Mucosa of descending colon (tissue), 3 donors: ENCODE measurements around the gene ASB6. TPM values are rescaled to one million over a fixed set of nuclear protein-coding genes. Genes with fewer than 3 reads are reported as not detected.

Source experiments
- ATAC-seq: fragments of 200-7000 bp; cut with Tn5 transposase; one replicate; pipeline ENCODE4 v1.9.1; 2020; ENCODE audit warnings: mild to moderate bottlenecking, moderate library complexity
- DNase-seq, 3 donors: peaks; one replicate each; pipeline ENCODE4 v3.0.0-alpha.2; 2020
- H3K36me3 ChIP-seq: fragments of 200-600 bp; one replicate; pipeline ENCODE4 v1.8.0; 2021; ENCODE audit warnings: low read depth, mild to moderate bottlenecking
- H3K4me1 ChIP-seq: fragments of 200-600 bp; one replicate; pipeline ENCODE4 v1.8.0; 2021; ENCODE audit warnings: low read depth, mild to moderate bottlenecking
- H3K4me3 ChIP-seq: fragments of 200-600 bp; one replicate; pipeline ENCODE4 v1.8.0; 2021; ENCODE audit warnings: mild to moderate bottlenecking
- H3K9me3 ChIP-seq: fragments of 200-600 bp; one replicate; pipeline ENCODE4 v1.8.0; 2021; ENCODE audit warnings: mild to moderate bottlenecking
- intact Hi-C, 2 donors: fragments of 100-400 bp; cut with DNase I in 1 of 2; cut with micrococcal nuclease in 1 of 2; formaldehyde crosslinking; loops; one replicate each; pipeline versions ENCODE4 v1.11.0 to v1.11.1; 2022; cut with DNase I, micrococcal nuclease
- total RNA-seq, 3 donors: library from RNA; stranded (reverse); fragmentation: NEBNext Ultra II Directional in 2 of 3; extraction: Animal tissue kit (Norgen Biotek cat#: 25700) in 2 of 3; gene quantifications; one replicate each; pipeline versions ENCODE4 v1.2.1 to v1.2.4, GENCODE V29; 2021 to 2023
- TF ChIP-seq, protein P1 (sequence below): fragments of 200-600 bp; IDR thresholded peaks from one replicate; pipeline ENCODE4 v1.8.0; 2022; ENCODE audit warnings: antibody characterized with exemption, mild to moderate bottlenecking
- donor health status: DM: no; HTN: no; CAD: no; lungs with moderate emphysema.
- donor health status: DM: no; HTN: no; CAD: no.
- donor health status: DM: no; HTN: yes; CAD: no.

ASB6 gene
- total RNA-seq, 3 donors from 2014 or later = 16.1 to 21.3 (median 17.5) TPM

DNA sequence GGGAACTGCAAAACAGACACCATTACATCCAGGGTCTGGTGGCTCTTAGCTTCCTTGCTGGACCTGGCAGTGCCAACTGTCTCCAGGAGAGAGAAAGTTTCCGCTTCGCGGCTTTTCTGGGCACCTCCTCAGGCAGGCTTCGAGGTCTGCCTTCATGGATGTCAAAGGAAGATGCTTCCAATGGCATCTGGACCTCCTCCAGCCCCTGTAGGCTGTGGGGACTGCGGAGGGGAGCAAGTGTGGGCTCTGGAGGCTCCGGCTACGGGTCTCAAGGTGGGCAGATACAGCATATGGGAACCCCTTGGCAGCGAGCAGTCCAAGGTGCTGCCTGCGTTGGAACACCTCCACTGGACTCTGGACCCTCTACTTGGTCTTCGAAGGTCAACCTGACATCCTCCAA, 27.0 kb downstream of the ASB6 start:
- no peaks in the 10 kb centered on the region for H3K36me3 ChIP-seq
- intact Hi-C loops = loop anchor here (5.0 kb wide), 3 partner anchors 438 to 483 kb away; partner anchors contain the start of gene IER5L (in 1 of the 2)
- ATAC-seq (no peak), DNase-seq (peak in 1 of 3 donors; percentile 23)
- H3K4me1 ChIP-seq = peaks cover 6% of the 10 kb centered on the region
- TF ChIP-seq, protein P1, sequence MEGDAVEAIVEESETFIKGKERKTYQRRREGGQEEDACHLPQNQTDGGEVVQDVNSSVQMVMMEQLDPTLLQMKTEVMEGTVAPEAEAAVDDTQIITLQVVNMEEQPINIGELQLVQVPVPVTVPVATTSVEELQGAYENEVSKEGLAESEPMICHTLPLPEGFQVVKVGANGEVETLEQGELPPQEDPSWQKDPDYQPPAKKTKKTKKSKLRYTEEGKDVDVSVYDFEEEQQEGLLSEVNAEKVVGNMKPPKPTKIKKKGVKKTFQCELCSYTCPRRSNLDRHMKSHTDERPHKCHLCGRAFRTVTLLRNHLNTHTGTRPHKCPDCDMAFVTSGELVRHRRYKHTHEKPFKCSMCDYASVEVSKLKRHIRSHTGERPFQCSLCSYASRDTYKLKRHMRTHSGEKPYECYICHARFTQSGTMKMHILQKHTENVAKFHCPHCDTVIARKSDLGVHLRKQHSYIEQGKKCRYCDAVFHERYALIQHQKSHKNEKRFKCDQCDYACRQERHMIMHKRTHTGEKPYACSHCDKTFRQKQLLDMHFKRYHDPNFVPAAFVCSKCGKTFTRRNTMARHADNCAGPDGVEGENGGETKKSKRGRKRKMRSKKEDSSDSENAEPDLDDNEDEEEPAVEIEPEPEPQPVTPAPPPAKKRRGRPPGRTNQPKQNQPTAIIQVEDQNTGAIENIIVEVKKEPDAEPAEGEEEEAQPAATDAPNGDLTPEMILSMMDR = no peak
- H3K4me3 ChIP-seq = no peak overlapping the region
- H3K9me3 ChIP-seq = no peaks in the 10 kb centered on the region

DNA sequence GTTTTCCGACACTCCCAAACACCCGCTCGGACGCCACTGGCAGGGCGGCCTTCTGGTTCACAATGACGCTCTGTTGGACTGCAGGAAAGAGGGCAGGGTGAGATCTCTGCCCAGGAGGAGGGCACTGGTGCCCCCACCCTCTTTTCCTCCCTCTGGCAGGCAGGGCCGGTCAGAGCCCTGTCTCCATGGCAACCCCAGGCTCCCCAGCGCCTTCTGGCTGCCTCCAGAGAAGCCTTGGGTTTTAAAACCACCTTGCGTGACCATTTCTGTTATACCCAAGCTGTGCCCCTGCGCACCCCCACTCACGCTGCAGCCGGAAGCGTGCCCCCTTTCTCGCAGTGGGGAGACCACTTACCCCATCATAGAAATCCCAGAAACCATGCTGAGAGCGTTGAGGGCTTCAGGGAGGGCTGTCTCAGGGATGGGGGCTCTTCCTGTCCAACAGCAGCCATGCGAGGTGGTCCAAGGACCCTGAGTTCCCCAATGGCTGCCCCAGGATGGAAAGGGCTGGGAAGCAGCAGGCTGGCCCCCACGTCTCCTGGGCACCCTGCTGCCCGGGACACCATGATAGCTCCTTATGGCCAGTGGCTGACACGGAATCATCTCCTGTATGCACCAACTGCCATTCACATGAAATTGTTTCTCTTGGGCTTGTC, 28.3 kb downstream of the ASB6 start:
- intact Hi-C loops = loop anchor here (5.0 kb wide), 3 partner anchors 436 to 481 kb away; partner anchors contain the start of gene IER5L (in 1 of the 2)
- Histone ChIP-seq H3K36me3 (no peaks in the 10 kb centered on the region), H3K9me3 (no peaks in the 10 kb centered on the region), H3K4me3 (no peak overlapping the region), H3K4me1 (peaks cover 11% of the 10 kb centered on the region)
- peak in 1 of 3 donors; percentile 48 for DNase-seq
- TF ChIP-seq, protein P1 = no peak
- no peak for ATAC-seq

DNA sequence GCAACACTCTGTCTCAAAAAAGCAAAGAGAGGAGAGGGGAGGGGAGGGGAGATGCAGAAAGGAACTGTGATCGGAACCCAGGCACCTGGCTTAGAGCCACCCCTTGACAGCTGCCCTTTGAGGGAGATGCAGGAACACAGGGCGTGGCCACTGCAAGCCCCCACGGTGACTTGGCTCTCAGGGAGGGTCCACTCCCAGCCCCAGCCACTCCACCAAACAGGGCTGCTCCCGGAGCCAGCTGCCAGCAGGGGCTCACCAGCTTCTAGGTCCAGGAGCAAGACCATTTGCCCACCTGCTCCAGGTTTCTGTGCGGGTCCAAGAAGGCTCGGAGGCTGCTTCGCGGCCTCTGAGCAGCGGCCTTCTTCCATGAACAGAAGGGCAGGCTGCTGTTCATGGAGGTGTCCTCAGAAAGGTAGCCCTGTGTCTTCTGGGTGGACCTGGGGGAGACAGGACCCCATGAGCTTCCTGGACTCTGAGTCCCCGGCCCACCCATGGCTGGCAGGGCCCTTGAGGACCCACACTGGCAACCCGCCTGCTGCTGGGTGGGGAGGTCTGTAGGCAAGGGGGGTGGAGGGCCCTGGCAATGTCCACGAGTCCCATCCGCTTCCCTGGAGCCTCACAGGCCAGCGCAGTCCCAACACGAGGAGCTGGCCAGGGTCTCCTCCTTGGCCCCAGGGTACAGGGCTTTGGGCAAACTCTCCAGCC, 29.0 kb downstream of the ASB6 start:
- intact Hi-C loops = loop anchor here (5.0 kb wide), 3 partner anchors 436 to 481 kb away; partner anchors contain the start of gene IER5L (in 1 of the 2)
- no peak for ATAC-seq

DNA sequence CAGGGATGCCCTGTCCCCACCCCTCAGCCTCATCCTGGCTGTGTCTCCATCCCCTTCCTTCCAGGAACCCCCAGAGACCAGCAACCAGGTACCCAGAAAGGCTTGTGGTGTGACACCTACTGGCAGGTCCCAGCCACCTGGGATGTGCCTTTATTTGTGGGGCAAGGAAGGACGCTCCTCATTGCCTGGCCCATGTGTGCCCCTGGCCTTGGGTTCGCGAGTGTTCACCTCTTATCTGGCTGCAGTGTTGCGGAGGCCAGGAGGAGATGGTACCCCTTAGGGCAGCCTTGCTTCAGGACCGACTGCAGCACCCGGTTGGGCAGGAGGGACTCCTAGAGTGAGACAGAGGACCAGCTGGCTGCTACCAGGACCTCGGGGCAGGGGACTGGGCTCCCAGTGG, 29.8 kb downstream of the ASB6 start:
- Histone ChIP-seq H3K36me3 (no peaks in the 10 kb centered on the region), H3K4me3 (no peak overlapping the region), H3K9me3 (no peaks in the 10 kb centered on the region), H3K4me1 (peaks cover 22% of the 10 kb centered on the region)
- ATAC-seq (no peak), DNase-seq (peak in 1 of 3 donors; percentile 31)
- TF ChIP-seq, protein P1 = no peak
- intact Hi-C loops = loop anchor here (5.0 kb wide), 3 partner anchors 435 to 480 kb away; partner anchors contain the start of gene IER5L (in 1 of the 2)

More for the DNA sequence above, 29.0 kb downstream of the ASB6 start:
- TF ChIP-seq, protein P1 = no peak
- no peak overlapping the region for H3K4me3 ChIP-seq
- H3K36me3 ChIP-seq = no peaks in the 10 kb centered on the region
- H3K9me3 ChIP-seq = no peaks in the 10 kb centered on the region
- peak in 1 of 3 donors; percentile 53 for DNase-seq
- peaks cover 17% of the 10 kb centered on the region for H3K4me1 ChIP-seq

DNA sequence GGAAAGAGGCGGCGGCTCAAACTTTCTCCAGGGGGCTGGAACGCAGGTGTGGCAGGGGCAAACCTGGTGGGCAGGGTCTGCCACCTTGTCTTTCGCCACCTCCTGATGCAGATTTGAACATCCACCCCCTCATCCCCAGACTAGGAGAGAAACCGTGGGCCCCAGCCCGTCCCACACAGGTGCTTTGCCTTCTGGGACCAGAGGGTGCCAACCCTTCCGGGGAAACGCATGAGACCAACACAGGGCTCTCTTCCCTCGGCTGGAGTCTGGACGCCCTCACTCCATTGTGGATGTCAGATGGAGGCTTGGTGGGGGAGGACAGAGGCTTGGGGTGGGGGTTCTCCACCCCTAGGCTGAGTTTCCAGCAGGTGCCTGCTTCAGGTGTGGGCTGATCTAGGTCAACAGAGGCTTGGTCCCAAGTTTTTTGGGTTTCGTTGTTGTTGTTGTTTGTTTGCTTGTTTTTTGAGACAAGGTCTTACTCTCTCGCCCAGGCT, 30.6 kb downstream of the ASB6 start:
- Histone ChIP-seq H3K9me3 (no peaks in the 10 kb centered on the region), H3K4me3 (no peak overlapping the region), H3K4me1 (peaks cover 22% of the 10 kb centered on the region), H3K36me3 (no peaks in the 10 kb centered on the region)
- no peak for ATAC-seq
- no peak for DNase-seq
- TF ChIP-seq, protein P1 = no peak
- intact Hi-C loops = loop anchor here (5.0 kb wide), 3 partner anchors 434 to 479 kb away; partner anchors contain the start of gene IER5L (in 1 of the 2)
